Esophagus squamous epithelium (tissue), 4 donors: ENCODE data around the gene MYO7B.

Source experiments
- CTCF ChIP-seq, 6 experiments: fragments of 450-650 bp in 4 of 6; fragments of 200-600 bp in 2 of 6; sonication (generic) in 2 of 6; IDR thresholded peaks; one replicate each; pipeline ENCODE4 v1.5.1; 2016 to 2019; ENCODE audit warnings: antibody characterized with exemption in 6 of 6, mild to moderate bottlenecking in 4 of 6, moderate library complexity in 4 of 6
- POLR2A ChIP-seq, 4 donors: fragments of 450-650 bp; IDR thresholded peaks; one replicate each; pipeline ENCODE4 v1.6.1; 2017; ENCODE audit warnings: antibody characterized with exemption in 4 of 4, mild to moderate bottlenecking in 4 of 4, moderate library complexity in 3 of 4

GRCh38 chr2:127656569-127657231 is 121.2 kb downstream of the MYO7B start:
- no peak for TF ChIP-seq POLR2A (IDR thresholded peaks at IDR 0.05)
- no peak for TF ChIP-seq CTCF (IDR thresholded peaks at IDR 0.05)
